WTC11 (cell line): Measurements from ENCODE around the gene EGR1.

Source experiments
- CREB1 ChIP-seq: sonication (generic); formaldehyde crosslinking; IDR thresholded peaks from 2 replicates; pipeline ENCODE4 v1.8.0; 2023; ENCODE audit warnings: mild to moderate bottlenecking, missing genetic modification reagents
- EMX1 ChIP-seq: fragments of 250-450 bp; sonication (Bioruptor Pico); IDR thresholded peaks from 2 replicates; pipeline ENCODE4 v1.8.0; 2021; ENCODE audit warnings: mild to moderate bottlenecking
- FOXP1 ChIP-seq: sonication (generic); formaldehyde crosslinking; IDR thresholded peaks from 2 replicates; pipeline ENCODE4 v1.8.0; 2022; ENCODE audit warnings: missing genetic modification reagents, mild to moderate bottlenecking, moderate library complexity, borderline replicate concordance
- NR3C1 ChIP-seq: sonication (generic); formaldehyde crosslinking; conservative IDR thresholded peaks from 2 replicates; pipeline ENCODE4 v1.8.1; 2023; ENCODE audit warnings: low read depth, mild to moderate bottlenecking, missing genetic modification reagents
- RELA ChIP-seq: sonication (generic); formaldehyde crosslinking; IDR thresholded peaks from 2 replicates; pipeline ENCODE4 v1.8.1; 2022; ENCODE audit warnings: missing genetic modification reagents, mild to moderate bottlenecking, borderline replicate concordance
- TCF7 ChIP-seq: sonication (generic); formaldehyde crosslinking; IDR thresholded peaks from 2 replicates; pipeline ENCODE4 v1.8.0; 2022; ENCODE audit warnings: mild to moderate bottlenecking, low read depth, missing genetic modification reagents, moderate library complexity
- ZNF416 ChIP-seq: fragments of 250-450 bp; sonication (Bioruptor Pico); IDR thresholded peaks from 2 replicates; pipeline ENCODE4 v1.9.0; 2021; ENCODE audit warnings: mild to moderate bottlenecking, inconsistent platforms
- ZNF423 ChIP-seq: fragments of 250-450 bp; sonication (Bioruptor Pico); IDR thresholded peaks from 2 replicates; pipeline ENCODE4 v2.1.2; 2022; ENCODE audit warnings: mild to moderate bottlenecking, moderate library complexity
- ZNF671 ChIP-seq: fragments of 250-450 bp; sonication (Bioruptor Pico); IDR thresholded peaks from 2 replicates; pipeline ENCODE4 v1.8.0; 2021; ENCODE audit warnings: mild to moderate bottlenecking
- TF ChIP-seq, protein P1 (sequence below): fragments of 200-600 bp; IDR thresholded peaks from 2 replicates; pipeline ENCODE4 v1.8.0; 2022; ENCODE audit warnings: antibody characterized with exemption
- TF ChIP-seq, protein P2 (sequence below): sonication (generic); formaldehyde crosslinking; IDR thresholded peaks from 2 replicates; pipeline ENCODE4 v1.8.1; 2022; ENCODE audit warnings: mild to moderate bottlenecking, missing genetic modification reagents, moderate library complexity, borderline replicate concordance
- TF ChIP-seq, protein P3 (sequence below): sonication (generic); formaldehyde crosslinking; IDR thresholded peaks from 2 replicates; pipeline ENCODE4 v1.8.1; 2023; ENCODE audit warnings: mild to moderate bottlenecking, missing genetic modification reagents, moderate library complexity
- TF ChIP-seq, protein P4 (sequence below): sonication (generic); formaldehyde crosslinking; IDR thresholded peaks from 2 replicates; pipeline ENCODE4 v1.8.0; 2022; ENCODE audit warnings: mild to moderate bottlenecking, missing genetic modification reagents

DNA sequence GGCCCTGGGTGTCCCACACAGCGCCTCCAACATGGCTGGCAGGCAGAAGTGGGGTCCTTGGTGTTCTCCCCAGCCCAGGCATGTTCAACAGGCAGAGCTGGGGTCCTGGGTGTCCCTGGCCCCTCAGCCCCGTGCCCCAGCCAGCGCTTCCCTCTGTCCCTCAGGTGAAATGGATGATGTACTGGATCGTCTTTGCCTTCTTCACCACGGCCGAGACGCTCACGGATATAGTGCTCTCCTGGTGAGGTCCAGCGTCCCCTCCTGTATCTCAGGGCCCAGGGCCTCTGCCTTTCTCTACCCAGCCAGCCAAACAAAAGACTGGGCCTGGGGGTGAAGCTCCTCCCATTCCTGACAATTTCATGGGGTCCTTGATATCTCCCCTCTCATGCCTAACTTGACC lies 24.1 kb upstream of the EGR1 start:
- TF ChIP-seq ZNF416 (CRISPR knock-in tag): no peak
- TF ChIP-seq RELA (CRISPR knock-in tag): no peak
- TF ChIP-seq, protein P1, sequence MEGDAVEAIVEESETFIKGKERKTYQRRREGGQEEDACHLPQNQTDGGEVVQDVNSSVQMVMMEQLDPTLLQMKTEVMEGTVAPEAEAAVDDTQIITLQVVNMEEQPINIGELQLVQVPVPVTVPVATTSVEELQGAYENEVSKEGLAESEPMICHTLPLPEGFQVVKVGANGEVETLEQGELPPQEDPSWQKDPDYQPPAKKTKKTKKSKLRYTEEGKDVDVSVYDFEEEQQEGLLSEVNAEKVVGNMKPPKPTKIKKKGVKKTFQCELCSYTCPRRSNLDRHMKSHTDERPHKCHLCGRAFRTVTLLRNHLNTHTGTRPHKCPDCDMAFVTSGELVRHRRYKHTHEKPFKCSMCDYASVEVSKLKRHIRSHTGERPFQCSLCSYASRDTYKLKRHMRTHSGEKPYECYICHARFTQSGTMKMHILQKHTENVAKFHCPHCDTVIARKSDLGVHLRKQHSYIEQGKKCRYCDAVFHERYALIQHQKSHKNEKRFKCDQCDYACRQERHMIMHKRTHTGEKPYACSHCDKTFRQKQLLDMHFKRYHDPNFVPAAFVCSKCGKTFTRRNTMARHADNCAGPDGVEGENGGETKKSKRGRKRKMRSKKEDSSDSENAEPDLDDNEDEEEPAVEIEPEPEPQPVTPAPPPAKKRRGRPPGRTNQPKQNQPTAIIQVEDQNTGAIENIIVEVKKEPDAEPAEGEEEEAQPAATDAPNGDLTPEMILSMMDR: no peak
- TF ChIP-seq, protein P2, sequence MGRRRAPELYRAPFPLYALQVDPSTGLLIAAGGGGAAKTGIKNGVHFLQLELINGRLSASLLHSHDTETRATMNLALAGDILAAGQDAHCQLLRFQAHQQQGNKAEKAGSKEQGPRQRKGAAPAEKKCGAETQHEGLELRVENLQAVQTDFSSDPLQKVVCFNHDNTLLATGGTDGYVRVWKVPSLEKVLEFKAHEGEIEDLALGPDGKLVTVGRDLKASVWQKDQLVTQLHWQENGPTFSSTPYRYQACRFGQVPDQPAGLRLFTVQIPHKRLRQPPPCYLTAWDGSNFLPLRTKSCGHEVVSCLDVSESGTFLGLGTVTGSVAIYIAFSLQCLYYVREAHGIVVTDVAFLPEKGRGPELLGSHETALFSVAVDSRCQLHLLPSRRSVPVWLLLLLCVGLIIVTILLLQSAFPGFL (CRISPR knock-in tag): no peak
- TF ChIP-seq, protein P3, sequence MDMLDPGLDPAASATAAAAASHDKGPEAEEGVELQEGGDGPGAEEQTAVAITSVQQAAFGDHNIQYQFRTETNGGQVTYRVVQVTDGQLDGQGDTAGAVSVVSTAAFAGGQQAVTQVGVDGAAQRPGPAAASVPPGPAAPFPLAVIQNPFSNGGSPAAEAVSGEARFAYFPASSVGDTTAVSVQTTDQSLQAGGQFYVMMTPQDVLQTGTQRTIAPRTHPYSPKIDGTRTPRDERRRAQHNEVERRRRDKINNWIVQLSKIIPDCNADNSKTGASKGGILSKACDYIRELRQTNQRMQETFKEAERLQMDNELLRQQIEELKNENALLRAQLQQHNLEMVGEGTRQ (CRISPR knock-in tag): no peak
- TF ChIP-seq ZNF671: no peak
- no peak for TF ChIP-seq EMX1
- no peak for TF ChIP-seq NR3C1 (CRISPR knock-in tag)
- no peak for TF ChIP-seq ZNF423 (CRISPR knock-in tag)
- TF ChIP-seq, protein P4, sequence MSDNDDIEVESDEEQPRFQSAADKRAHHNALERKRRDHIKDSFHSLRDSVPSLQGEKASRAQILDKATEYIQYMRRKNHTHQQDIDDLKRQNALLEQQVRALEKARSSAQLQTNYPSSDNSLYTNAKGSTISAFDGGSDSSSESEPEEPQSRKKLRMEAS (CRISPR knock-in tag): no peak
- no peak for TF ChIP-seq FOXP1 (CRISPR knock-in tag)
- no peak for TF ChIP-seq TCF7 (CRISPR knock-in tag)
- TF ChIP-seq CREB1 (CRISPR knock-in tag): no peak
